GM19452 (cell line): ENCODE results near the gene HS2ST1.
"Not testable (repeated sequence)": the region's sequence is repeated elsewhere in the genome, so short reads cannot be mapped to it uniquely, and the experiment has no call there.

Experiments
- ATAC-seq: cut with Tn5 transposase; IDR thresholded peaks from one replicate; pipeline ENCODE4 v1.9.1; 2021; ENCODE audit not compliant: unreplicated experiment

The HS2ST1 gene

GRCh38 chr1:86914601-86914997 lies at the start of gene HS2ST1:
TSS of gene HS2ST1 (plus strand) at chr1:86914635.
- no peak for ATAC-seq

- peak; percentile 51 for ATAC-seq
These were observed 48.3 kb upstream of the HS2ST1 start for GRCh38 chr1:86865973-86866637.

DNA sequence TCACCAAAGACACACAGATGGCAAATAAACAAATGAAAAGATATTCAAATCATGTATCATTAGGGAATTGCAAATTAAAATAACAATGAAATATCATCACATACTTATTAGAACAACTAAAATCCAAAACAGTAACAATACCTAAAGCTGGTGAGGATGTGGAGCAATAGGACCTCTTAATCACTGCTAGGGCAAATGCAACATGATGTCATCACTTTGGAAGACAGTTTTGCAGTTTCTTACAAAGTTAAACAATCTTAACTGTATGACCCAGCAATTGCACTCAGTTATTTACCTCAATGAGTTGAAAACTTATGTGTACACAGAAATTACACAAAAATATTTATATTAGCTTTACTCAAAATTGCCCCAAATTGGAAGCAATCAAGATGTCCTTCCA lies 47.8 kb upstream of the HS2ST1 start:
- peak; percentile 37 for ATAC-seq

GRCh38 chr1:86867278-86867677 lies 47.2 kb upstream of the HS2ST1 start:
- not testable (repeated sequence) for ATAC-seq

GRCh38 chr1:86868477-86868876 lies 46.0 kb upstream of the HS2ST1 start:
- no peak for ATAC-seq

GRCh38 chr1:86871001-86871400 lies 43.4 kb upstream of the HS2ST1 start:
- no peak for ATAC-seq

- ATAC-seq: no peak
These were observed 42.3 kb upstream of the HS2ST1 start for GRCh38 chr1:86872086-86872485.

DNA sequence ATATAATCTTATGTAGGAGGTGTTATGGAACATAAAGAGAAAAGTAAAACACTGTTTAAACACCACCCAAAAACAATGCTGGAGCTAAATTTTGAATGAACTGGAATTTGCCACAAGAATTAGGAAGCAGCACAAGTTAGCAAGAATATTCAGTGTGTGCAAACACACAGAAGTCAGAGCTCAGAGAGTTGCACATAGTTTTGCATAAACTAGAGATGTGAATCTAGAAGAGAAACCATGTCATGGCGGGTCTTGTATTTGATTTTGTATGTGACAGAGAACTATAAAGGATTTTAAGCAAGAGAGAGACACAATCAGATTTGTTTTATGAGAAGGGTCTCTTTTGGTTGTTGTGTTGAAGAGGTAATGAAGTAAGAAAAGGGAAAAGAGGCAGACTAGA lies 38.7 kb upstream of the HS2ST1 start:
- no peak for ATAC-seq

DNA sequence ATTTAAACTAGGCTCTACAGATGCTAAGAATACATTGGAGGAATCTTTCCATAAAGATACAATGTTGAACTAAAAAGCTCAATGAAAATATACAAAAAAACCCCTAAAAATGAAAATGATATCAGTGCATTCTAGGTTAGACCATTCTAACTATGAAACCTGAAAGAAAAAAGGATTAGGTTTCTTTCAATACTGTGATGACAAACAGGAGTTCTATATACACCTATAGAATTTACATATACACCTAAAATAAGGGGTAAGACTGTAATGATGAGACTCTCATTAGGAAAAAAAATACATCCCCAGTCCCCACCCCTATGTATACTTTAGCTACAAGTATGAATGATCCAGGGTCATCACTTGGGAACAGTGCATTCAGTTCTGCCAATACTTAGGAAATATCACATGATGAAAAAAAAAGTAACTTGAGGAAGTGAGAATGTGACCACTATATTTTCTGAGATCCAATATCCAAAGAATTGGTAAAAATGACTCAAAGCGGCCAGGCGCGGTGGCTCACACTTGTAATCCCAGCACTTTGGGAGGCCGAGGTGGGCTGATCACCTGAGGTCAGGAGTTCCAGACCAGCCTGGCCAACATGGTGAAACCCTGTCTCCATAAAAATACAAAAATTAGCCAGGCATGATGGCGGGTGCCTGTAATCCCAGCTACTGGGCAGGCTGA lies 26.8 kb upstream of the HS2ST1 start:
- no peak for ATAC-seq

DNA sequence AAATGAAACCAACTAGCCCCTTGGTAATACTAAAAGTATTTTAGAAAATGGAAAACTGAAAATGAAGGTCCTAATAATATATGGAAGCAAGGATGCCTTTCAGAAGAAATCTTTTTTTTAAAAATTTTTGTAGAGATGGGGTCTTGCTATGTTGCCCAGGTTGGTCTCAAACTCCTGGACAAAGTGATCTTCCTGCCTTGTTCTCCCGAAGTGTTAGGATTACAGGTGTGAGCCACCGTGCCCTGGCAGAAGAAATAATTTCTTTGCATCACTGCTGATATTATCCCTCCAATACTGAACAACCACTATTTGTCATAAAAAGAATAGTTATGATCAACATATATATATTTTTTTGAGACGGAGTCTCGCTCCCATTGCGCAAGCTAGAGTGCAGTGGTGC lies 26.1 kb upstream of the HS2ST1 start:
- ATAC-seq: no peak

DNA sequence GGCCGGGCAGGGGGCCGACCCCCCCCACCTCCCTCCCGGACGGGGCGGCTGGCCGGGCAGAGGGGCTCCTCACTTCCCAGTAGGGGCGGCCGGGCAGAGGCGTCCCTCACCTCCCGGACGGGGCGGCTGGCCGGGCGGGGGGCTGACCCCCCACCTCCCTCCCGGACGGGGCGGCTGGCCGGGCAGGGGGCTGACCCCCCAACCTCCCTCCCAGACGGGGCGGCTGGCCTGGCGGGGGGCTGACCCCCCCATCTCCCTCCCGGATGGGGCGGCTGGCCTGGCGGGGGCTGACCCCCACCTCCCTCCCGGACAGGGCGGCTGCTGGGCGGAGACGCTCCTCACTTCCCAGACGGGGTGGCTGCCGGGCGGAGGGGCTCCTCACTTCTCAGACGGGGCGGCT lies 15.0 kb upstream of the HS2ST1 start:
- ATAC-seq: not testable (repeated sequence)

DNA sequence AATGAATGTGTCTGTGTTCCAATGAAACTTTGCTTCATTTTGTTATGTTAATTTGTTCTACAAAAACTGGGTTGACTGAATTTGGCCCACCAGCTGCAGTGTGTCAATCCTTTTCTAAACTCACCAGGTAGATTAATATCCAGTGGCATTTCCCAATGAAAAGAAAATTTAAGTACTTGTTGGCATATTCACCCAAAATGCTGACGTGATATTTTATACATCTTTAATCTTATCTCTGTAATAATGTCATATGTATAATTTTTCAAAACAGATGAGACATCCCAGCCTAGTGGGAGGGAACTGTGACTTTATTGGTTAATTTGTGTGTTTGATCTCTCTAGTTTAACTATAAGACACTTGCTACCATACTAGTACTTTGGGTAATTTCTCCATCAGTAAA lies 8.6 kb upstream of the HS2ST1 start:
- no peak for ATAC-seq

- no peak for ATAC-seq
These were observed 8.0 kb upstream of the HS2ST1 start for GRCh38 chr1:86906419-86906818.

GRCh38 chr1:86912281-86912900 lies 2.0 kb upstream of the HS2ST1 start:
- no peak for ATAC-seq

- peak; percentile 17 for ATAC-seq
These were observed 988 bp upstream of the HS2ST1 start for GRCh38 chr1:86913399-86913895.

- peak; percentile 85 for ATAC-seq
These were observed 387 bp upstream of the HS2ST1 start, which contains the start of gene SELENOF for GRCh38 chr1:86913896-86914600. TSS of gene SELENOF (minus strand) at chr1:86914126. CDS start at chr1:86914111, 15 bp downstream.

DNA sequence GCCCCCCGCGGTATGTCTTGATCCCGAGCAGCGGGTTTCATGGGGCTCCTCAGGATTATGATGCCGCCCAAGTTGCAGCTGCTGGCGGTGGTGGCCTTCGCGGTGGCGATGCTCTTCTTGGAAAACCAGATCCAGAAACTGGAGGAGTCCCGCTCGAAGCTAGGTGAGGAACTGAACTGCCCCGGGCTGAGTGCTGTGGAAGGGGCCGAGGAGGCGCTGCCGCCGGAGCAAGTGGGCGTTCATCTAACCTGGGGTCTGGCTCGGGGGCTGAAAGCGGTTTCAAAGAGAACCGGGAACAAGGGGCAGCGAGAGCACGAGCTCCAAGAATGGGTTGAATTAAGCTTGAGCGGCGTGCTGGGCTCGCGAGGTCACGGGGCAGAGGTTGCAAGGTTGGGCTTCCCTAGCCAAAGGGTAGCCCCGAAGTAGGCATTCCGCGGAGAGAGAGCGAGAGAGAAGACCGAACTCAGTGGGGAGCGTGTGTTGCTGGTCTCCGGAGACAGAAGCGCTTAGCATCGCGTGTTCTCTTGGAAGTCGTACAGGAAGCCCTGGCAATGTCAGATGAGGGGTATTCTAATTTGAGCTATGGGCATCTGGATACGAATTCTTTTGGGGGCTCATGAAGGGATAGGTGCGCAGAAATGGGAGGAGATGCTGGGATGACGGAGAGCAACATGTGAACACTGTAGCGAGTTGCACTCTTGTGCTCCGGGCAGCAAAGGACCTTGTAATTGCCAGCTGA lies 732 bp downstream of the HS2ST1 start:
- peak; percentile 22 for ATAC-seq

DNA sequence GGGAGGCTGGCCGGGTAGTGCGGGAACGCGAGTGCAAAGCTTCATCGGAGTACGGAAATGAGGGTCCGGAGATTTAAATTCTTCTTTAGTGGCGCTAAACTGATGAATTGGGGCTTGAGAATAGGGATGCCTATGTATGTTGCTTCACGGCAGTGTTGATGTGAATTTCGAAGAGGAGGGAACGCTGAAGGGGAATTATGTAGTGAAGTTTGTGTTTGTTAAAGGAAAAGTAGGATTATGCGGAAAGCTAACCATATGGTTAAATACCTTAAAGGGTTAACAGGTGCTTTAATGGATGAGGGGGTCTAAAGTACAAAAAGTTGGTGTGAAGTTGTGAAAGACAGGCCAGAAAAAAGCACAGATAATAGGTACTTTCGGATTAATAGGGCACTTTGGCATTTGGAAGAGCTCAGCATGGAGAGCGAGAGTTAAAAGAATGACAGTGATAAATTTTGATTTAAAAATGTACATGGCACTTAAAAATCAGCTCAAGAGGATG lies 1.4 kb downstream of the HS2ST1 start:
- ATAC-seq: no peak

DNA sequence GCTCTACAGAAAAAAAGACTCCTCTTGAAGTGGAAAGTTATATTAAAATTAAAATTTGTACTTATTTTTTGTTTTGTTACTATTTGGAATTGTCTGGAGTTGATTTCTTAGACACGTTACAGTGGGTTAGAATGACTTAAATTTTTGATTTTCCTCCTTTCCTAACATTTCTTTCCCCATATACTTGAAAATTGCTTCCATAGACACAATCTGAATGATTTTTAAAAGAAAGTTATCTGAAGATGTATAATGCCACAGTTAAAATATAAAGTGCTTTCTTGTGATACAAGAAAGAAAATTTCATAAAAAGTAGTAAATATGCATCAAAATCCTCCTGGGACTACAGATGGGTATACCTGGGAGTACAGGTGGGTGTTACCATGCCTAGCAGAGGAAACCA lies 2.3 kb downstream of the HS2ST1 start:
- no peak for ATAC-seq

- no peak for ATAC-seq
These were observed 8.0 kb downstream of the HS2ST1 start for GRCh38 chr1:86922445-86922844.
